ENCODE measurements around the gene STX1B.

Gene STX1B

GRCh38 chr16:31006086-31006385, 4.4 kb downstream of the STX1B start:
- in situ Hi-C loops (cut with HindIII; ENCODE audit: low pct_ligation_motif_present, low sequenced_read_pairs) = no loop called here
- no peak for TF ChIP-seq CTCF (IDR thresholded peaks at IDR 0.05; ENCODE audit: low read depth, low read length, missing control alignments)
- no peak for DNase-seq
- no peaks in the 10 kb centered on the region for H3K36me3 ChIP-seq (replicated peaks)
- no peak overlapping the region for H3K4me3 ChIP-seq (ENCODE audit: low read depth, low read length)
- no peak overlapping the region for H3K27ac ChIP-seq
- H3K27me3 ChIP-seq (replicated peaks) = no peaks in the 10 kb centered on the region

GRCh38 chr16:31005350-31006085, 4.9 kb downstream of the STX1B start:
- no peaks in the 10 kb centered on the region for H3K36me3 ChIP-seq (replicated peaks)
- no peak overlapping the region for H3K4me3 ChIP-seq (ENCODE audit: low read depth, low read length)
- no peak for DNase-seq
- no peak overlapping the region for H3K27ac ChIP-seq
- no peak for TF ChIP-seq CTCF (IDR thresholded peaks at IDR 0.05; ENCODE audit: low read depth, low read length, missing control alignments)
- no peaks in the 10 kb centered on the region for H3K27me3 ChIP-seq (replicated peaks)
- in situ Hi-C loops (cut with HindIII; ENCODE audit: low pct_ligation_motif_present, low sequenced_read_pairs) = no loop called here

GRCh38 chr16:31004658-31005057, 5.8 kb downstream of the STX1B start:
- no peak for DNase-seq
- in situ Hi-C loops (cut with HindIII; ENCODE audit: low pct_ligation_motif_present, low sequenced_read_pairs) = no loop called here
- no peaks in the 10 kb centered on the region for H3K36me3 ChIP-seq (replicated peaks)
- H3K27ac ChIP-seq = no peak overlapping the region
- no peak for TF ChIP-seq CTCF (IDR thresholded peaks at IDR 0.05; ENCODE audit: low read depth, low read length, missing control alignments)
- no peak overlapping the region for H3K4me3 ChIP-seq (ENCODE audit: low read depth, low read length)
- no peaks in the 10 kb centered on the region for H3K27me3 ChIP-seq (replicated peaks)

- Histone ChIP-seq H3K4me3 (ENCODE audit: low read depth, low read length) (no peak overlapping the region), H3K27ac (no peak overlapping the region), H3K36me3 (replicated peaks) (no peaks in the 10 kb centered on the region), H3K27me3 (replicated peaks) (no peaks in the 10 kb centered on the region)
- no peak for DNase-seq
- TF ChIP-seq CTCF (IDR thresholded peaks at IDR 0.05; ENCODE audit: low read depth, low read length, missing control alignments) = no peak
- in situ Hi-C loops (cut with HindIII; ENCODE audit: low pct_ligation_motif_present, low sequenced_read_pairs) = no loop called here
These were observed 6.7 kb downstream of the STX1B start for GRCh38 chr16:31003744-31004143.

- Histone ChIP-seq H3K36me3 (replicated peaks) (no peaks in the 10 kb centered on the region), H3K4me3 (ENCODE audit: low read depth, low read length) (no peak overlapping the region), H3K27me3 (replicated peaks) (no peaks in the 10 kb centered on the region), H3K27ac (no peak overlapping the region)
- in situ Hi-C loops (cut with HindIII; ENCODE audit: low pct_ligation_motif_present, low sequenced_read_pairs) = no loop called here
- no peak for TF ChIP-seq CTCF (IDR thresholded peaks at IDR 0.05; ENCODE audit: low read depth, low read length, missing control alignments)
- DNase-seq = no peak
These were observed 7.5 kb downstream of the STX1B start for GRCh38 chr16:31002862-31003341.

GRCh38 chr16:31002250-31002700, 8.2 kb downstream of the STX1B start:
- H3K27ac ChIP-seq = no peak overlapping the region
- in situ Hi-C loops (cut with HindIII; ENCODE audit: low pct_ligation_motif_present, low sequenced_read_pairs) = no loop called here
- no peak for DNase-seq
- no peaks in the 10 kb centered on the region for H3K27me3 ChIP-seq (replicated peaks)
- H3K4me3 ChIP-seq (ENCODE audit: low read depth, low read length) = no peak overlapping the region
- H3K36me3 ChIP-seq (replicated peaks) = no peaks in the 10 kb centered on the region
- TF ChIP-seq CTCF (IDR thresholded peaks at IDR 0.05; ENCODE audit: low read depth, low read length, missing control alignments) = no peak

All from brain microvascular endothelial cell (primary cell).